Fibroblast of skin of right quadriceps (primary cell): ENCODE results near the gene NUDT16.

Experiments used
- DNase-seq: peaks from one replicate; pipeline ENCODE4 v3.0.0-alpha.2; 2013

The NUDT16 gene

GRCh38 chr3:131386429-131387165 is 5.0 kb downstream of the NUDT16 start:
- no peak for DNase-seq

GRCh38 chr3:131387796-131388489 is 6.4 kb downstream of the NUDT16 start:
- no peak for DNase-seq

- DNase-seq = peak; percentile 46
These were observed 6.9 kb downstream of the NUDT16 start for GRCh38 chr3:131388490-131388799.

GRCh38 chr3:131390331-131390730 is 8.8 kb downstream of the NUDT16 start:
- DNase-seq = no peak

- no peak for DNase-seq
These were observed 11.5 kb downstream of the NUDT16 start for GRCh38 chr3:131393051-131393450.

GRCh38 chr3:131393868-131394267 is 12.3 kb downstream of the NUDT16 start:
- no peak for DNase-seq

GRCh38 chr3:131394400-131394799 is 12.8 kb downstream of the NUDT16 start:
- no peak for DNase-seq

GRCh38 chr3:131396170-131396569 is 14.6 kb downstream of the NUDT16 start:
- DNase-seq = peak; percentile 31

GRCh38 chr3:131397889-131398288 is 16.3 kb downstream of the NUDT16 start:
- no peak for DNase-seq

- no peak for DNase-seq
These were observed 20.4 kb downstream of the NUDT16 start for GRCh38 chr3:131401978-131402377.

- peak; percentile 72 for DNase-seq
These were observed 20.9 kb downstream of the NUDT16 start for GRCh38 chr3:131402391-131403039.

- no peak for DNase-seq
These were observed 21.8 kb downstream of the NUDT16 start for GRCh38 chr3:131403216-131403895.

- DNase-seq = no peak
These were observed 23.8 kb downstream of the NUDT16 start for GRCh38 chr3:131405411-131405810.

- DNase-seq = no peak
These were observed 24.7 kb downstream of the NUDT16 start for GRCh38 chr3:131406274-131406673.

GRCh38 chr3:131417751-131418150 is 36.2 kb downstream of the NUDT16 start:
- DNase-seq = no peak

GRCh38 chr3:131421301-131421700 is 39.7 kb downstream of the NUDT16 start:
- DNase-seq = no peak

- DNase-seq = no peak
These were observed 40.5 kb downstream of the NUDT16 start for GRCh38 chr3:131421957-131422498.

- DNase-seq = no peak
These were observed 45.7 kb downstream of the NUDT16 start for GRCh38 chr3:131427226-131427625.

- DNase-seq = no peak
These were observed 50.2 kb downstream of the NUDT16 start for GRCh38 chr3:131431754-131432153.

- DNase-seq = no peak
These were observed 50.9 kb downstream of the NUDT16 start for GRCh38 chr3:131432441-131432840.

- DNase-seq = no peak
These were observed 53.4 kb downstream of the NUDT16 start for GRCh38 chr3:131435000-131435399.
